Endodermal cell (in vitro differentiated cells): ENCODE data around the gene WNT7B. TPM values are rescaled to one million over a fixed set of nuclear protein-coding genes. Genes with fewer than 3 reads are reported as not detected.

Source experiments
- DNase-seq: peaks from one replicate; pipeline ENCODE4 v3.0.0-alpha.2; 2017
- H3K27ac ChIP-seq: 2 replicates; pipeline ENCODE4 v1.5.1; 2013; ENCODE audit warnings: mild to moderate bottlenecking, low read depth, low read length, moderate library complexity
- H3K27me3 ChIP-seq: 2 replicates; pipeline ENCODE4 v1.6.1; 2013; ENCODE audit warnings: mild to moderate bottlenecking, low read length, moderate library complexity; ENCODE audit not compliant: insufficient read depth, control insufficient read depth, poor library complexity, severe bottlenecking
- H3K36me3 ChIP-seq: 2 replicates; pipeline ENCODE4 v1.7.0; 2013; ENCODE audit warnings: mild to moderate bottlenecking, low read length, moderate library complexity; ENCODE audit not compliant: control insufficient read depth, insufficient read depth
- H3K4me1 ChIP-seq: one replicate; pipeline ENCODE4 v1.7.0; 2013; ENCODE audit warnings: low read length; ENCODE audit not compliant: control insufficient read depth, insufficient read depth
- H3K4me3 ChIP-seq: 2 replicates; pipeline ENCODE4 v1.5.1; 2013; ENCODE audit warnings: mild to moderate bottlenecking, low read length, moderate library complexity
- H3K9ac ChIP-seq: 2 replicates; pipeline ENCODE4 v1.6.1; 2013; ENCODE audit warnings: mild to moderate bottlenecking, low read length, moderate library complexity; ENCODE audit not compliant: poor library complexity, severe bottlenecking; ENCODE audit errors: extremely low read depth
- H3K9me3 ChIP-seq: 2 replicates; pipeline ENCODE4 v1.6.1; 2013; ENCODE audit warnings: mild to moderate bottlenecking, low read length, moderate library complexity; ENCODE audit not compliant: control insufficient read depth
- H3K27ac Mint-ChIP-seq: 2 replicates; pipeline ENCODE4 v1.8.0; 2020; ENCODE audit warnings: mixed read lengths
- H3K27me3 Mint-ChIP-seq: 2 replicates; pipeline ENCODE4 v1.8.0; 2021; ENCODE audit warnings: mild to moderate bottlenecking, mixed read lengths; ENCODE audit not compliant: insufficient read depth
- H3K36me3 Mint-ChIP-seq: 2 replicates; pipeline ENCODE4 v1.8.0; 2020; ENCODE audit warnings: low read depth, mixed read lengths
- H3K4me1 Mint-ChIP-seq: 2 replicates; pipeline ENCODE4 v1.8.0; 2020; ENCODE audit warnings: mixed read lengths
- H3K4me3 Mint-ChIP-seq: 2 replicates; pipeline ENCODE4 v1.8.0; 2020; ENCODE audit warnings: mild to moderate bottlenecking, moderate library complexity, mixed read lengths
- H3K9me3 Mint-ChIP-seq: 2 replicates; pipeline ENCODE4 v1.8.0; 2020; ENCODE audit warnings: mild to moderate bottlenecking, mixed read lengths
- CTCF ChIP-seq: fragments of 200-600 bp; sonication (generic); conservative IDR thresholded peaks from 2 replicates; pipeline ENCODE4 v1.5.0; 2021; ENCODE audit warnings: antibody characterized with exemption, mild to moderate bottlenecking
- WGBS, 2 experiments: methylation state at CpG; one replicate each; pipeline versions ENCODE4 v1.1.5 to v1.1.7; 2013; ENCODE audit warnings: missing lambda C conversion rate in 2 of 2, mixed read lengths in 1 of 2; ENCODE audit not compliant: insufficient coverage in 1 of 2, insufficient read length in 1 of 2; 5-methylcytosine and 5-hydroxymethylcytosine counted together
- total RNA-seq, 2 donors: library from RNA; stranded (reverse); fragmentation: NEBNext Ultra II Directional in 1 of 2; extraction: Animal tissue kit (Norgen Biotek cat#: 25700) in 1 of 2; gene quantifications; 2 replicates in 1 of 2; 3 replicates in 1 of 2; pipeline ENCODE4 v1.2.1, GENCODE V29; 2021

WNT7B gene
- total RNA-seq, 2 donors from 2014 or later, result not detected

DNA sequence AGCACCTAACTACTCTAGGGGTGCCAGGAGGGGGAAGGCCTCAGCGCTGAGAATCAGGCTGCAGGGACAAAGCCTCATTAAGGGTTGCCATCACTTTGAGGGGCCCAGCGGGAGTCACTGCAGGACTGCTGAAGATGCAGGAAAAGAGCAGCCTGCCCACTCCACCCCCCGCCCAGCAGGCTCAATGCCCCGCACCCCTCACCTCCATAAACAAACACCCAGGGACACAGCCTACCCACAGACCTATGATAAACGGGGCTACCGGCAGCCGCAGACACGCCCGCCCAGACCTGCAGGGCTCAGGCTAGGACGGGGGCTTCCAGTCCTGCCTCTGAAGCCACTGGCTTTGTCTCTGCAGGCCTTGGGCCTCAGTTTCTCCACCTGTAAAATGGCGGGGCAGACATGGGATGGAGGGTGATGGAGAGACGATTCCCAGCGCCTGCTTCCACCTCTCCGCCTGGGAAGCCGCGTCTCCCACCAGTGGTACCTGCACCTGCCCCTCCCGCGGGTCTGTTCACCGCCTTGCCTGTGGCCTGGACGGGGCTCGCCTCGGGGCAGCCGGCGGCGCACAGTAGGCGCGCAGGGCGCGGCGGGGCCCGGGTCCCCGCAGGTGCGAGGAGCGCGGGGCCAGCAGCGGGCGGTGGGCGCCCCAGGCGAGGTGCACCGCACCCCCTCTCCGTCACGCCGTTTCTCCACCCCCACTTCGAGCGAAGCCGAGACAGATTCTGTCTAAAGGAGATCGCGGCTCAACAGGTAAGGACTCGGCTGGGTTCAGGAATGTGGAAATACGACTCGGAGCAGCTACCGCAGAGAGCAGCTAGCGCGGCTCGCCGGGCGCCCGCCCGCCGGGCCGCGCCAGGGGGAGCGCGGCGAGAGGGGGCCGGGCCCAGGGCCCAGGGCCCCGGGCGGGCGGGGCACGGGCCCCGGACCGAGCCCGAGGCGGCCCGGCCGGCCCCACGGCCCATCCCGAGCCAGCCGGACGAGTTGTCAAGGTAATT is 1.5 kb downstream of the WNT7B start:
- Histone ChIP-seq H3K27ac (no peak overlapping the region), H3K36me3 (no peaks in the 10 kb centered on the region), H3K9me3 (no peaks in the 10 kb centered on the region), H3K27me3 (peaks cover 85% of the 10 kb centered on the region), H3K4me1 (no peaks in the 10 kb centered on the region), H3K4me3 (no peak overlapping the region), H3K9ac (no peak overlapping the region)
- 3 to 5% methylated on average over 32 to 80 of the region's 80 CpGs for WGBS, 2 experiments
- H3K4me1 Mint-ChIP-seq, result peaks cover 10% of the 10 kb centered on the region
- H3K9me3 Mint-ChIP-seq, result peaks cover 1% of the 10 kb centered on the region
- DNase-seq, result peak; percentile 67
- peaks cover 69% of the 10 kb centered on the region for H3K27me3 Mint-ChIP-seq
- H3K27ac Mint-ChIP-seq, result no peak overlapping the region
- TF ChIP-seq CTCF, result no peak
- H3K36me3 Mint-ChIP-seq, result no peaks in the 10 kb centered on the region
- H3K4me3 Mint-ChIP-seq, result no peak overlapping the region

- Mint-ChIP-seq H3K27me3 (peaks cover 79% of the 10 kb centered on the region), H3K9me3 (peaks cover 1% of the 10 kb centered on the region), H3K4me3 (no peak overlapping the region), H3K27ac (no peak overlapping the region), H3K4me1 (peaks cover 10% of the 10 kb centered on the region), H3K36me3 (no peaks in the 10 kb centered on the region)
- H3K36me3 ChIP-seq, result no peaks in the 10 kb centered on the region
- DNase-seq, result no peak
- WGBS, 2 experiments, result 30 to 40% methylated on average over 2 to 4 of the region's 4 CpGs
- no peaks in the 10 kb centered on the region for H3K4me1 ChIP-seq
- H3K27ac ChIP-seq, result no peak overlapping the region
- peaks cover 89% of the 10 kb centered on the region for H3K27me3 ChIP-seq
- no peak overlapping the region for H3K4me3 ChIP-seq
- H3K9me3 ChIP-seq, result no peaks in the 10 kb centered on the region
- no peak overlapping the region for H3K9ac ChIP-seq
- TF ChIP-seq CTCF, result no peak
Observed at GRCh38 chr22:45974498-45974897, 2.5 kb downstream of the WNT7B start.

- no peaks in the 10 kb centered on the region for H3K36me3 Mint-ChIP-seq
- no peak overlapping the region for H3K4me3 Mint-ChIP-seq
- 64 to 77% methylated on average over 7 to 10 of the region's 10 CpGs for WGBS, 2 experiments
- peaks cover 1% of the 10 kb centered on the region for H3K9me3 Mint-ChIP-seq
- H3K27ac ChIP-seq, result no peak overlapping the region
- no peak overlapping the region for H3K9ac ChIP-seq
- H3K9me3 ChIP-seq, result no peaks in the 10 kb centered on the region
- no peaks in the 10 kb centered on the region for H3K4me1 ChIP-seq
- peaks cover 10% of the 10 kb centered on the region for H3K4me1 Mint-ChIP-seq
- H3K27me3 ChIP-seq, result peaks cover 84% of the 10 kb centered on the region
- no peak for TF ChIP-seq CTCF
- DNase-seq, result no peak
- no peak overlapping the region for H3K4me3 ChIP-seq
- H3K27me3 Mint-ChIP-seq, result peaks cover 78% of the 10 kb centered on the region
- no peaks in the 10 kb centered on the region for H3K36me3 ChIP-seq
- no peak overlapping the region for H3K27ac Mint-ChIP-seq
Observed at GRCh38 chr22:45972889-45973253, 4.1 kb downstream of the WNT7B start.
